ENCODE data around the gene FAR1.
"Not testable (repeated sequence)": the region's sequence is repeated elsewhere in the genome, so short reads cannot be mapped to it uniquely, and the experiment has no call there.

DNA sequence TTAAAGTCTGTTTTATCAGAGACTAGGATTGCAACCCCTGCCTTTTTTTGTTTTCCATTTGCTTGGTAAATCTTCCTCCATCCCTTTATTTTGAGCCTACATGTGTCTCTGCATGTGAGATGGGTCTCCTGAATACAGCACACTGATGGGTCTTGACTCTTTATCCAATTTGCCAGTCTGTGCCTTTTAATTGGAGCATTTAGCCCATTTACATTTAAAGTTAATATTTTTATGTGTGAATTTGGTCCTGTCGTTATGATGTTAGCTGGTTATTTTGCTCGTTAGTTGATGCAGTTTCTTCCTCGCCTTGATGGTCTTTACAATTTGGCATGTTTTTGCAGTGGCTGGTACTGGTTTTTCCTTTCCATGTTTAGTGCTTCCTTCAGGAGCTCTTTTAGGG lies 41.6 kb upstream of the FAR1 start:
- TF ChIP-seq ELF4 (IDR thresholded peaks at IDR 0.05); ZNF384 (IDR thresholded peaks at IDR 0.05); HDGF (IDR thresholded peaks at IDR 0.05; ENCODE audit: borderline replicate concordance); FOXA1 (IDR thresholded peaks at IDR 0.05): not testable (repeated sequence)

Data from HEK293T (cell line).